Caki2 (cell line): ENCODE results near the gene OVCH1. TPM values are rescaled to one million over a fixed set of nuclear protein-coding genes. Genes with fewer than 3 reads are reported as not detected.
"Not testable (repeated sequence)": the region's sequence is repeated elsewhere in the genome, so short reads cannot be mapped to it uniquely, and the experiment has no call there.

Experiments used
- DNase-seq: peaks from one replicate; pipeline ENCODE4 v3.0.0-alpha.2; 2015; ENCODE audit warnings: low read depth
- in situ Hi-C: cut with HindIII; loops from 2 replicates; pipeline ENCODE4 v1.10.0; 2016; ENCODE audit warnings: low sequenced_read_pairs, low pct_unique_long_range_greater_than_20kb, mixed read lengths
- total RNA-seq: library from RNA; depleted of rRNA; stranded (reverse); fragments of >200 nt; shearing (Covaris generic); gene quantifications from 2 replicates; pipeline ENCODE4 v1.2.3, GENCODE V29; 2014; ENCODE audit warnings: low replicate concordance

Gene OVCH1
- total RNA-seq, 1 experiment from 2014 or later, result not detected

GRCh38 chr12:29428633-29429032, 68.9 kb downstream of the OVCH1 start:
- in situ Hi-C loops, result no loop called here

GRCh38 chr12:29427964-29428363, 69.5 kb downstream of the OVCH1 start:
- in situ Hi-C loops, result no loop called here
- no peak for DNase-seq

More at GRCh38 chr12:29428633-29429032, 68.9 kb downstream of the OVCH1 start:
- DNase-seq, result peak; percentile 57

GRCh38 chr12:29426498-29426897, 71.0 kb downstream of the OVCH1 start:
- no peak for DNase-seq
- in situ Hi-C loops, result no loop called here

- no peak for DNase-seq
- in situ Hi-C loops, result no loop called here
These were observed 71.8 kb downstream of the OVCH1 start for GRCh38 chr12:29425722-29426121.

GRCh38 chr12:29416748-29417147, 80.7 kb downstream of the OVCH1 start:
- DNase-seq, result no peak
- in situ Hi-C loops, result no loop called here

GRCh38 chr12:29415111-29415510, 82.4 kb downstream of the OVCH1 start:
- in situ Hi-C loops, result no loop called here
- no peak for DNase-seq

- no peak for DNase-seq
- in situ Hi-C loops, result no loop called here
These were observed 83.1 kb downstream of the OVCH1 start for GRCh38 chr12:29414368-29414767.

- in situ Hi-C loops, result no loop called here
These were observed 91.9 kb downstream of the OVCH1 start for GRCh38 chr12:29405561-29405960.

GRCh38 chr12:29403991-29404390, 93.5 kb downstream of the OVCH1 start:
- no peak for DNase-seq
- in situ Hi-C loops, result no loop called here

More at GRCh38 chr12:29405561-29405960, 91.9 kb downstream of the OVCH1 start:
- no peak for DNase-seq

GRCh38 chr12:29402437-29402836, 95.0 kb downstream of the OVCH1 start:
- DNase-seq, result no peak
- in situ Hi-C loops, result no loop called here

GRCh38 chr12:29398495-29398894, 99.0 kb downstream of the OVCH1 start:
- in situ Hi-C loops, result no loop called here

GRCh38 chr12:29396774-29397173, 100.7 kb downstream of the OVCH1 start:
- in situ Hi-C loops, result no loop called here
- no peak for DNase-seq

More at GRCh38 chr12:29398495-29398894, 99.0 kb downstream of the OVCH1 start:
- DNase-seq, result no peak

GRCh38 chr12:29395356-29395755, 102.1 kb downstream of the OVCH1 start:
- in situ Hi-C loops, result no loop called here

GRCh38 chr12:29390419-29390818, 107.1 kb downstream of the OVCH1 start:
- in situ Hi-C loops, DNase-seq: not testable (repeated sequence)

More at GRCh38 chr12:29395356-29395755, 102.1 kb downstream of the OVCH1 start:
- DNase-seq, result no peak

- in situ Hi-C loops, result no loop called here
- no peak for DNase-seq
These were observed 108.1 kb downstream of the OVCH1 start for GRCh38 chr12:29389295-29389919.

GRCh38 chr12:29386084-29386680, 111.3 kb downstream of the OVCH1 start:
- in situ Hi-C loops, DNase-seq: not testable (repeated sequence)

- in situ Hi-C loops, DNase-seq: not testable (repeated sequence)
These were observed 112.3 kb downstream of the OVCH1 start for GRCh38 chr12:29385194-29385593.

GRCh38 chr12:29382251-29382650, 115.2 kb downstream of the OVCH1 start:
- in situ Hi-C loops, result no loop called here

GRCh38 chr12:29380536-29381523, 116.7 kb downstream of the OVCH1 start, which contains the start of gene ERGIC2:
Gene ERGIC2, minus strand, starts transcription at chr12:29381172. Its CDS starts 9,539 bp downstream, at chr12:29371633.
- in situ Hi-C loops, result no loop called here
- DNase-seq, result peak; percentile 97

More at GRCh38 chr12:29382251-29382650, 115.2 kb downstream of the OVCH1 start:
- DNase-seq, result no peak
